Epidermal melanocyte (primary cell): ENCODE data around the gene MYH7.
"Not testable (repeated sequence)": the region's sequence is repeated elsewhere in the genome, so short reads cannot be mapped to it uniquely, and the experiment has no call there.

Source experiments
- DNase-seq: peaks from one replicate; pipeline ENCODE4 v3.0.0; 2011; ENCODE audit warnings: low spot score; ENCODE audit not compliant: insufficient read length

Gene MYH7

GRCh38 chr14:23408307-23408630 lies 27.2 kb downstream of the MYH7 start:
- DNase-seq = no peak

- DNase-seq = no peak
Observed at GRCh38 chr14:23407516-23408306, 27.7 kb downstream of the MYH7 start, which contains the start of gene MYH6. Gene MYH6, minus strand, starts transcription at chr14:23408273. Its CDS starts 1,050 bp downstream, at chr14:23407223.

GRCh38 chr14:23406725-23407355 lies 28.6 kb downstream of the MYH7 start:
- DNase-seq = no peak

- no peak for DNase-seq
Observed at GRCh38 chr14:23406244-23406643, 29.2 kb downstream of the MYH7 start.

GRCh38 chr14:23405516-23406025 lies 29.9 kb downstream of the MYH7 start:
- DNase-seq = no peak

GRCh38 chr14:23405096-23405495 lies 30.4 kb downstream of the MYH7 start:
- DNase-seq = no peak

GRCh38 chr14:23404331-23404900 lies 31.0 kb downstream of the MYH7 start:
- DNase-seq = no peak

- no peak for DNase-seq
Observed at GRCh38 chr14:23403908-23404307, 31.6 kb downstream of the MYH7 start.

- DNase-seq = no peak
Observed at GRCh38 chr14:23403139-23403438, 32.4 kb downstream of the MYH7 start.

- no peak for DNase-seq
Observed at GRCh38 chr14:23402296-23403138, 32.9 kb downstream of the MYH7 start.

GRCh38 chr14:23401291-23401690 lies 34.2 kb downstream of the MYH7 start:
- no peak for DNase-seq

- not testable (repeated sequence) for DNase-seq
Observed at GRCh38 chr14:23400496-23401149, 34.8 kb downstream of the MYH7 start.

GRCh38 chr14:23399591-23399990 lies 35.9 kb downstream of the MYH7 start:
- DNase-seq = no peak

- DNase-seq = no peak
Observed at GRCh38 chr14:23399136-23399535, 36.3 kb downstream of the MYH7 start.

- no peak for DNase-seq
Observed at GRCh38 chr14:23398348-23398747, 37.1 kb downstream of the MYH7 start.

- DNase-seq = no peak
Observed at GRCh38 chr14:23396781-23397407, 38.6 kb downstream of the MYH7 start.

- DNase-seq = no peak
Observed at GRCh38 chr14:23396126-23396525, 39.3 kb downstream of the MYH7 start.

GRCh38 chr14:23392613-23393012 lies 42.8 kb downstream of the MYH7 start:
- DNase-seq = no peak

GRCh38 chr14:23389871-23390270 lies 45.6 kb downstream of the MYH7 start:
- DNase-seq = not testable (repeated sequence)

GRCh38 chr14:23389396-23389795 lies 46.1 kb downstream of the MYH7 start:
- DNase-seq = no peak

- DNase-seq = no peak
Observed at GRCh38 chr14:23388996-23389395, 46.5 kb downstream of the MYH7 start.
